ENCODE measurements around the gene RAB44. TPM values are rescaled to one million over a fixed set of nuclear protein-coding genes. Genes with fewer than 3 reads are reported as not detected.

The RAB44 gene
- polyA plus RNA-seq, 1 of the 3 experiments (the other 2 are of a cell fraction) = 0.12 TPM

GRCh38 chr6:36739947-36740817 is 42.6 kb downstream of the RAB44 start:
- Histone ChIP-seq H3K4me3 (ENCODE audit: low read depth in 2 of 2, low read length in 1 of 2) (no peak overlapping the region), H4K20me1 (ENCODE audit: insufficient read depth) (no peaks in the 10 kb centered on the region), H3F3A (replicated peaks; ENCODE audit: insufficient read depth) (no peaks in the 10 kb centered on the region), H3K9me3 (no peaks in the 10 kb centered on the region), H3K27me3 (ENCODE audit: insufficient read depth) (no peaks in the 10 kb centered on the region), H3K36me3 (replicated peaks in 1 of 2; ENCODE audit: control insufficient read depth in 1 of 2, insufficient read depth in 2 of 2, low read length in 1 of 2) (no peaks in the 10 kb centered on the region), H2AFZ (ENCODE audit: low read depth) (no peak overlapping the region), H3K27ac (ENCODE audit: low read depth in 2 of 2, low read length in 1 of 2) (no peak overlapping the region), H3K9me2 (no peaks in the 10 kb centered on the region), H3K79me2 (ENCODE audit: insufficient read depth) (no peaks in the 10 kb centered on the region), H3K4me1 (ENCODE audit: control insufficient read depth in 1 of 2, insufficient read depth in 2 of 2, low read depth in 1 of 2, low read length in 1 of 2) (peaks cover 0 to 8% of the 10 kb centered on the region in 2 experiments; a peak in 1 of 4 replicates), H3K9ac (no peak overlapping the region), H3K4me2 (no peak overlapping the region)
- DNase-seq = no peak
- WGBS (ENCODE audit: low lambda C conversion rate) = 74% methylated on average over 13 of the region's 13 CpGs
- ChIA-PET CTCF (interaction anchor here (0.9 to 1.6 kb wide), 2 partner anchors 11 to 26 kb away, joined by 3 to 4 read pairs; no protein-coding TSS in a partner anchor), POLR2A (no interaction called here)
- no peak for TF ChIP-seq MXI1 (IDR thresholded peaks at IDR 0.05; ENCODE audit: low read depth, low read length)
- no peak for TF ChIP-seq TCF12 (IDR thresholded peaks at IDR 0.05)
- TF ChIP-seq EP300 (IDR thresholded peaks at IDR 0.05; ENCODE audit: borderline replicate concordance in 1 of 2, low read depth in 1 of 2, low read length in 1 of 2) = no peak
- no peak for TF ChIP-seq PBX3 (IDR thresholded peaks at IDR 0.05)
- no peak for TF ChIP-seq CTCF (IDR thresholded peaks at IDR 0.05)

GRCh38 chr6:36740818-36741179 is 43.2 kb downstream of the RAB44 start:
- no peak for TF ChIP-seq YY1 (IDR thresholded peaks at IDR 0.05; ENCODE audit: low read depth)
- no peak for TF ChIP-seq ELF1 (IDR thresholded peaks at IDR 0.05)
- no peak overlapping the region for H3K9ac ChIP-seq
- DNase-seq = no peak
- H4K20me1 ChIP-seq (ENCODE audit: insufficient read depth) = no peaks in the 10 kb centered on the region
- H3K36me3 ChIP-seq (replicated peaks in 1 of 2; ENCODE audit: control insufficient read depth in 1 of 2, insufficient read depth in 2 of 2, low read length in 1 of 2) = no peaks in the 10 kb centered on the region
- no peaks in the 10 kb centered on the region for H3K79me2 ChIP-seq (ENCODE audit: insufficient read depth)
- ChIA-PET POLR2A (no interaction called here), CTCF (interaction anchor here (1.6 kb wide), 1 partner anchor 25 kb away, joined by 4 read pairs; no protein-coding TSS in a partner anchor)
- H2AFZ ChIP-seq (ENCODE audit: low read depth) = no peak overlapping the region
- no peaks in the 10 kb centered on the region for H3F3A ChIP-seq (replicated peaks; ENCODE audit: insufficient read depth)
- H3K4me3 ChIP-seq (ENCODE audit: low read depth in 2 of 2, low read length in 1 of 2) = no peak overlapping the region
- H3K4me2 ChIP-seq = no peak overlapping the region
- H3K27me3 ChIP-seq (ENCODE audit: insufficient read depth) = no peaks in the 10 kb centered on the region
- no peaks in the 10 kb centered on the region for H3K9me2 ChIP-seq
- peaks cover 0 to 1% of the 10 kb centered on the region in 2 experiments; a peak in 1 of 4 replicates for H3K4me1 ChIP-seq (ENCODE audit: control insufficient read depth in 1 of 2, insufficient read depth in 2 of 2, low read depth in 1 of 2, low read length in 1 of 2)
- no peak overlapping the region for H3K27ac ChIP-seq (ENCODE audit: low read depth in 2 of 2, low read length in 1 of 2)
- 96% methylated on average over 9 of the region's 11 CpGs for WGBS (ENCODE audit: low lambda C conversion rate)
- H3K9me3 ChIP-seq = no peaks in the 10 kb centered on the region

- ChIA-PET CTCF (no interaction called here), POLR2A (no interaction called here)
- no peak overlapping the region for H3K9ac ChIP-seq
- H3K27me3 ChIP-seq (ENCODE audit: insufficient read depth) = no peaks in the 10 kb centered on the region
- no peak overlapping the region for H3K27ac ChIP-seq (ENCODE audit: low read depth in 2 of 2, low read length in 1 of 2)
- H3K9me2 ChIP-seq = no peaks in the 10 kb centered on the region
- H2AFZ ChIP-seq (ENCODE audit: low read depth) = no peak overlapping the region
- H3K36me3 ChIP-seq (replicated peaks in 1 of 2; ENCODE audit: control insufficient read depth in 1 of 2, insufficient read depth in 2 of 2, low read length in 1 of 2) = no peaks in the 10 kb centered on the region
- no peaks in the 10 kb centered on the region for H3K79me2 ChIP-seq (ENCODE audit: insufficient read depth)
- no peaks in the 10 kb centered on the region for H4K20me1 ChIP-seq (ENCODE audit: insufficient read depth)
- H3K4me3 ChIP-seq (ENCODE audit: low read depth in 2 of 2, low read length in 1 of 2) = no peak overlapping the region
- 60% methylated on average over 1 of the region's 19 CpGs for WGBS (ENCODE audit: low lambda C conversion rate)
- no peaks in the 10 kb centered on the region for H3K4me1 ChIP-seq (ENCODE audit: control insufficient read depth in 1 of 2, insufficient read depth in 2 of 2, low read depth in 1 of 2, low read length in 1 of 2)
- no peak overlapping the region for H3K4me2 ChIP-seq
- no peaks in the 10 kb centered on the region for H3F3A ChIP-seq (replicated peaks; ENCODE audit: insufficient read depth)
- no peaks in the 10 kb centered on the region for H3K9me3 ChIP-seq
- no peak for DNase-seq
- TF ChIP-seq YY1 (IDR thresholded peaks at IDR 0.05; ENCODE audit: low read depth) = no peak
- TF ChIP-seq TEAD4 (IDR thresholded peaks at IDR 0.05; ENCODE audit: borderline replicate concordance, insufficient read depth) = no peak
- no peak for TF ChIP-seq ZBTB33 (IDR thresholded peaks at IDR 0.05; ENCODE audit: borderline replicate concordance, low read depth)
- no peak for TF ChIP-seq CHD2 (IDR thresholded peaks at IDR 0.05; ENCODE audit: low read length, partially characterized antibody)
- no peak for TF ChIP-seq GABPA (IDR thresholded peaks at IDR 0.05; ENCODE audit: low read depth)
- no peak for TF ChIP-seq IRF3 (IDR thresholded peaks at IDR 0.05; ENCODE audit: low read depth, low read length)
- no peak for TF ChIP-seq SIN3A (IDR thresholded peaks at IDR 0.05; ENCODE audit: borderline replicate concordance, low read depth, low read length)
- TF ChIP-seq EZH2phosphoT487 (IDR thresholded peaks at IDR 0.05; ENCODE audit: borderline replicate concordance, low read depth) = no peak
- no peak for TF ChIP-seq GATA2 (CRISPR knock-in tag; IDR thresholded peaks at IDR 0.05)
- TF ChIP-seq TCF12 (IDR thresholded peaks at IDR 0.05) = no peak
Measured at GRCh38 chr6:36742146-36742545, 44.5 kb downstream of the RAB44 start.

Data from SK-N-SH (cell line).